SH-SY5Y (cell line): ENCODE measurements around the gene SOX10.

Experiments used
- GATA2 ChIP-seq: IDR thresholded peaks from 2 replicates; pipeline ENCODE4 v1.6.1; 2011; ENCODE audit warnings: mild to moderate bottlenecking, low read depth, low read length
- GATA3 ChIP-seq: IDR thresholded peaks from 2 replicates; pipeline ENCODE4 v1.6.1; 2011; ENCODE audit warnings: low read depth, mild to moderate bottlenecking, low read length, moderate library complexity

Gene SOX10

DNA sequence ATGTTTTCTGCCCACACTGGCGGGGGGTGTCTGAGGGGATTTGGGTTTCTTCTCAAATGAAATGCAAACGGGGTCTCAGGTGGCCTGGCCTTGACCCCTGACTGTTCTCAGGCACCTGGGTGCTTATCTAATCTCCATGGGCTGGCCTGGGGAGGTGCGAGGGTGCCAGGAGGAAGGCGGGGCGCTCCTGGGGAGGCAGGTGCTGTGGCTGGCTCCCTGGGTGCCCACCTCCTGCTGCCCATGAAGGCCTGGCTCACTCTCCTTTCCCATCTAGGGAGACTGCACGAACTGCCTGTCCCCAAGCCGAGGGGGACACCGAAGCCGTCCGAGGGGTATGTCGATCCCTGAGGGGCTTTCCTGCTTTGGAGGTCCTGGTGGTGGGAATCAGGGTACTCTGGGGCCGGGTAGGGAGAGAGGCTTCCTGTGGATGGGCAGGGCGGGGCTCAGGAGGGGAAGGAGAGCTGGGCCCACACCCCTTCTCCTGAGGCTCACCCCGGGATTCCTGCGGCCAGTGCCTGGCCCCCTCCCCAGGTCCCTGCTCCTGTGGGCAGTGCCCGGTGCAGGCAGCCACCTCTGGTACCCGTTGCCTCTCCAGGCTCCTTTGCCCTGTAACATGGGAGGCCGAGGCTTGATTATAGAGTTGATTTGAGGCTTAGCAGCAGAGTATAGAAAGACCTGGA, 59.8 kb downstream of the SOX10 start:
- TF ChIP-seq GATA2: no peak
- no peak for TF ChIP-seq GATA3

- no peak for TF ChIP-seq GATA2
- TF ChIP-seq GATA3: no peak
These were observed 60.4 kb downstream of the SOX10 start for GRCh38 chr22:37923927-37924326.
